ENCODE data around the gene RADIL.

Gene RADIL

DNA sequence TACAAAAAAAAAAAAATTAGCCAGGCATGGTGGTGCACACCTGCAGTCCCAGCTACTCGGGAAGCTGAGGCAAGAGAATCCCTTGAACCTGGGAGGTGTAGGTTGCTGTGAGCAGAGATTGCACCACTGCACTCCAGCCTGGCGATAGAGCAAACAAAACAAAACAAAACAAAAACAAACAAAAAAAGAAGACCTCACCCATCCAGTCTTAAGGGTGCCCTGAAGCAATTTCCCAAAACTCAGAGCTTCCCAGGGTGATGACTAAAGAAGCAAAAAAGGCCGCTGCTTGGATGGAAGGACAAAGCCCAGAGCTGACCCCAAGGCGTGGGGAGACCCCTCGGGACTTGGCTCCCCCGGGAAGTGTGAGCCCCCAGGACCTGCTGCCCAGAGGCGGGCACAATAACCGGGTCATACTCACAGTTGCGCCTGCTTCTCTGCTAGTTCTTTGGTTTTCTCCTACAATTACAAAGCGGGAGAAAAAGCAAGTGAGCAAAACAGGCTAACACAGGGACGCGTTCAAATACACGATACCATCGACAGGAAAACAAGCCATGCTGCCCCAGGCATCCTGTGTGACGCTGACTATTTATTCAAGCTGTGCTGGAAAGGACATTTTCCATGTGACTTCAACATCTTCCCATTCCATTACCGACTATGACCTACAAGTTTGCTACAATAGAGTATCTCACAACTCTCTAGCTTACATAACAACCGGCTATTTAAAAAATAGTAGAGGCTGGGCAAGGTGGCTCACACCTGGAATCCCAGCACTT, 51.6 kb downstream of the RADIL start:
- DNase-seq (ENCODE audit: low spot score), result no peak

DNA sequence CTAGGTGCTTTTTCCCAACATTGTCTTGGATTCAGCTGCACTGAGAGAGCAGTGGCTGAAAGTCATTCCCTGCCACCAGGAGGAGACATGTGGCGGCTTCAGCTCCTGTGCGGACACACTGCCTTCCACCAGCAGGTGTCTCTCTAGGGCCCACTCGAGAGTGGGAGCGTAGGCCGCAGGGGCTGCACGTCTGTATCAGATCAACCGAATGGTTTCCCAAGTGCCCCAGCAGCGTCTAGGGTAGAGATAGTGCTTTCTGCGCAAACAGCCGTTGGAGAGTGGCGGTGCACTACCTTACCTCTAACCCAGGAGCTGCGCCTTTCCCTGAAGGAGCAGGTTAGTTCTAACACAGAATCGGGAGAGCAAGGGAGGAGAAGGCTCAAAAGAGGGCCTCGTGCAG, 53.3 kb downstream of the RADIL start:
- DNase-seq (ENCODE audit: low spot score), result peak; percentile 49

DNA sequence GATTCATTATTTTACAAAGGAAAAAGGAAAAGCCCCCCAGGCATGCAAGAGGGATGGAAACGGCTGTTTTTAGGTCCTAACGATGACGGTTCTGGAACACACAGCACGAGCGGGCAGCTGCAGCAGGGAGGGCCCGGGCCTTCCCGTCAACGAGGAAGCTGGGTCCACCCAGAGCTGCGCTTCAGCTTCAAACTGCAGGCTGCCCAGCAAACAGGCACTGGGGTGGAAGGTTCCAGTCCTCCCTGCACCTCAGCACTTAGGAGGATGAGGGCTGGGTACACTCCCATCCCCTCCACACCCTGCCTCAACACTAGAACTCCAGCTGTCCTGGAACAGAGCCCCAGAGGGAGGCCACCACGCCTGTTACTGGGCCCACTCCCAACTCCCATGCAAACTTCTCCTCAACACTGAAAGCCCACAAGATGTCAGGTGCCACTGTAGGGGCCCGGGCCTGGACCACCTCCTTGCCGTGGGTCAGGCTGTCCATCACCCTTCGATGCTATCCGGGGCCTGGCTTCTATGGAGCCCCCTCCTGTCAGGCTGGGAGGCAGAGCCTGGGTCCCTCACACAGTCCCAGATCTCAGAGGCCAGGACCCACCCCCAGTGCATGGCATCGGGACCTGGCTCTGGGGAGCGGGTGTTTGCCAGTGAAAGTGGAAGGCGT, 54.7 kb downstream of the RADIL start:
- no peak for DNase-seq (ENCODE audit: low spot score)

DNA sequence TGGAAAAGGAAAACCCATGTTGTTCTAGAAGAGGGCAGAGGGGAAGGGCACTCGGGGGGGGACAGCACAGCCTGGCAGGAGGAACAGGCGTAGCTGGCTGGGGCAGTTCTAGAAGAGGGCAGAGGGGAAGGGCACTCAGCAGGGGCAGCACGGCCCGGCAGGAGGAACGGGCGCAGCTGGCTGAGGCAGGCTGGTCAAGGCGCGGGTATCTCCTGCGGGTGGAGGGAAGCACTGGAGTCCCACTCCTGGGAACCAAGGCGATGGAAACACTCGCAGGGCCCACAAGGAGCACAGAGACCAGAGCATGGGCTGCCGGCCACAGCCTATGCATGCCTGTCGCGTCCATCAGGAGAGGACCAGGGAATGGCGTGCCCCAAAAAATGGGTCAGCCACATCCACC, 58.4 kb downstream of the RADIL start:
- DNase-seq (ENCODE audit: low spot score), result no peak

DNA sequence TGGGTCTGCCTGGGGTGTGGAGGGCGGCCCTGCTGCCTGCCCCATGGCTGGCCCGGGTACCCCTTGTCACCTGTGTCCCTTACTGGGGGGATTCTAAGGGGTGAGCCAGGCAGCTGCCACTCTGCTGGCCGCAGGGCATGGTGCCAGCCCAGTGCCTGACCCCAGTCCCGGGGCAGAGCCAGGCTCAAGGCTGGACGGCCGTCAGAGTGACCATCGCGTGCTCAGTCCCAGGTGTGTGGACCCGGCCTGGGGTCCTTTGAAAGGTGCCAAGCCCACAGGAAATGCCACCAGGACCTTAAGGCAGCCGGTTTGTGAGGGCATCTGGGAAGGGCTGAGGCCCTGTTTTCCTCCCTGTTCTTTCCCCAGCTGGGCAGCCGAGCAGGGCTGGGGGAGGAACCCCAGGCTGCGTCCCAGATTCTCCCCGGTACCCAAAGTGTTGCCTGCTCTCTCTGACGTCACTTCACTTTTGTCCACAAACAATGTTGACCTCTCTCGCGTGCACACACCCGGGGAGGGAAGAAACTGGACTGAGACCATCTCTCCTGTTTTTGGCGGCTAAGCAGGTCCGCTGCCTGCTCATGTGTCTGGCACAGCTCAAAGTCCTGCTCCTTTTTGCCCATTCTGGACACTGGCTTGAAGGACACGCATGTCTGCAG, 59.3 kb downstream of the RADIL start:
- DNase-seq (ENCODE audit: low spot score), result no peak

DNA sequence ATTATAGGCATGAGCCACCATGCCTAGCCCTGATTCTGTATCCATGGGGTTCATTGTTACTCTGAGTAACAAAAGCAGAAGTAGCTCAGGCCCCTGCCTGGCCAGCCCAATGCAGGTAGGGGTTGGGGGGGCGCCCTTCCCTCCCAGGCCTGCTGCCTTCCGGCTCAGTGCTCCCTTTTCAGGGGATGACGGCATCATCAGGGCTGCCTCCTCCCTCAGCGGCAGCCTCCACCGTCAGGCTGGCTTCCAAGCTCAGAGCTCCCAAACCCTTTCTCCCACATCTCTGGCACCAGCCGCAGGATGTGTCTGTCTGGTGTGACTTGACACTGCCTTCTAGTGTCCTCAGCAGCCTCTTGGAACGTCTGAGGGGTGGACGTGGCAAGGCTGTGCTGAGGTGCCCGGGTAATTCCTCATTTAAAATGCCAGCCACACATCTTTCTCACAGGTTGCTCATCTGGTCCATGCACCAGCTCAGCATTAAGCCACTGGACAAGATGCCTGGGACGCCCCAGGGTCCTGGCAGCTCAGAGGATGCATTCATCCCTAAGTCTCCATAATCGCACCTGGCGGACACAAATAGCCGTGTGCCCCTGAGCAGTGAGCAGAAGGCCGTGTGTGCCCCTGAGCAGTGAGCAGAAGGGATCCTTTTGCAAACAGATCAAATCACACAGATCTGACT, 59.9 kb downstream of the RADIL start:
- no peak for DNase-seq (ENCODE audit: low spot score)

DNA sequence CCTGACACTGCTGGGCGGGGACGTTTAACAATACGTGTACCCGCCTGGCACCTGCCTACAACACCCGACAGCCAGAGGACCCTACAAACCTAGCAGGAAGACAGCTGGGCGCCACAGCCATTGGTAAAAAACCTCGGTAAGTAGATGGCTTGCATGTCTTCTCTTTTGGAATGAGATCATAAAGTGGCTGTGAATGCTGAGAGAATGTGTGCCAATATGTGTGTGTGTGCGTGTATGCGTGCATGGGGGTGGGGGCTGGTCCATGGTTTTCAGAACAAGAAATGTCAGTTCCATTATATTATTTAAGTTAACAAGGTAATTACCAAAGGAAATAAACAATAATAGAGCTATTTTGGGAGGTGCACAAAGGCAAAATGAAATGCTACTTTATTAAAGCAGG, 60.8 kb downstream of the RADIL start:
- DNase-seq (ENCODE audit: low spot score), result no peak

DNA sequence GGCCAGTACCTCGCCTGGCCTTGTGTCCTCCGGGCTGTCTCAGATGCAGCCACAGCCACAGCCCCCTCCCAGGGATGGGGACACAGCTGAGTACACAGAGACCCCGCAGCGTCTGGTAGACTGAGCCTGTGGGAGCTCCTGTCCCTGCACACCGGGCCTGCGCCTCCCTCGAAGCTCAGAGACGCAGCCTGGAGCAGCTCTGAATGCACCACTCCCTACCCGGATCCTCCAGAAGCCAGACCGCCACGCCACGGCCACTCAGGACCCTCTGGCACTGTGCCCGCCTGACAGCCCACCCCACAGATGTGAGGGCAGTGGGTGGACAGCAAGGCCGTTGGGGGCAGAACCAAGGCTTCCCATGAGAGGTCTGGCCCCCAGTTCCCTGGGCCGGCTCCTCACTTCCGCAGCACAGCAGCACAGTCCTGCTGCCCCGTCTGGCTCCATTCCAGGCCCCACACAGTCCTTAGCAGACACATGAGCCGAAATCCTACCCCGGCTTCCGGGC, 62.5 kb downstream of the RADIL start:
- no peak for DNase-seq (ENCODE audit: low spot score)

DNA sequence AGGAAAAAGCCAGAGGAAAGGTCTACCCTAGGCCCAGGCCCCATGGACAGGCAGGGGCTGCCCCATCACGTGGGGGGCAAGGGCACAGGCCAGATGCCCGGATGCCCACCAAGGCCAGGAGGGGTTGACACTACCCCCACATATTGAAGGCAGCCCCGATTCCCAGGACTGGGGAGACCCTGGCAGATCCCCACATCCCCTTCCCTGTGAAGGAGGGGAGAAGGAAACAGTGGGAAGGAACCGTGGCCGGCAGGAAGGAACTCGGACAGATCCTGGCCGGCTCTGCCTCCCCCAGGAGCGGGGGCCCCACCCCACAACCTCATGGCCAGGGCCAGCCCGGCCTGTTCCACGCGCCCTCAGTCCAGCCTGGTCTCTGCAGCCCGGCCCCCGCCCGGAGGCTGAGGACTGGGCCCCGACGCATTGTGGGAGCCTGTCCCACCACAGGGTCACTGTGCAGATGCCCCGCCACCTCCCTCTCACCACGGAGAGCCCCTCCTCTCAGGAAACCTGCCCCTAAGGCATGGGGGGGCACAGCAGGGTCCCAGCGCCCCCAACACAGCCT, 63.0 kb downstream of the RADIL start:
- no peak for DNase-seq (ENCODE audit: low spot score)

DNA sequence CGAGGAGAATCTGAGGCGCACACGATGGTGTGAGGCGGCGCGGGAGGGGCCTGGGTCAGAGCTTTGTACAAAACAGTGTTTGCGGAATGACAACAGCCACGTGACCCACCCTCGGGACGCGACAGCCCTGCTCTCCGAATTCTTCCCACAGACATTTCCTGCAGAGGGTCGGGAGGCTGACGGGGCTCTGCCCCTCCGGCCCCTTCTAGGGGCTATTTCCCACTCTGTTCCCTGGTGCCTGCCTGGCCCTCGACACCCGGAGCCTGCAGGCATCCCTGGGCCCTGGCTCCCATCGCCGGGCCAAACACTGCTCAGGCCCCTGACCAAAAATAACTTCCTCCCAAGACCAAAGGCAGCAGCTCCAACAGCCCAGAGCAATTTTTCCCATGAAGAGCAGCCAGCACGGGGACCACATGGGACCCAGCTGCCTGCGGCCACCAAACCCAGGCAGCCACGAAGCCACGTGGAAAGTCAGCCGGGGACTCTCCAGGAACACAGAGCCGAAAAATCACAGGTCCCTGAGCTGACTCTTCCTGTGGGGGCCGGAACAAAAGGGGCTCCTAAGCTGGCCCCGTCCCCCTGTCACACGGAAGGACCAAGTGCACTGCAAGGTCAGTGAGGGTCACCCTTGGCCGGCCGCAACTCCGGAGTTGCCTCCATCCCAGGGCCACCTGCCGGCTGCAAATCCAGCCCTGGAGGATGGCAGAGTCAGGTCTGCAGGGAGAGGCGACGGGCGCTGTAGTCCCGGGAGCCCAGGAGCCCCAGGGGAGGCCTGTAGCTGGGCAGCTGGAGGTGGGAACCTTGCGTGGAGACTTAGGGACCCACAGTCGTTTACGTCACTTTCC, 63.7 kb downstream of the RADIL start:
- DNase-seq (ENCODE audit: low spot score), result no peak

DNA sequence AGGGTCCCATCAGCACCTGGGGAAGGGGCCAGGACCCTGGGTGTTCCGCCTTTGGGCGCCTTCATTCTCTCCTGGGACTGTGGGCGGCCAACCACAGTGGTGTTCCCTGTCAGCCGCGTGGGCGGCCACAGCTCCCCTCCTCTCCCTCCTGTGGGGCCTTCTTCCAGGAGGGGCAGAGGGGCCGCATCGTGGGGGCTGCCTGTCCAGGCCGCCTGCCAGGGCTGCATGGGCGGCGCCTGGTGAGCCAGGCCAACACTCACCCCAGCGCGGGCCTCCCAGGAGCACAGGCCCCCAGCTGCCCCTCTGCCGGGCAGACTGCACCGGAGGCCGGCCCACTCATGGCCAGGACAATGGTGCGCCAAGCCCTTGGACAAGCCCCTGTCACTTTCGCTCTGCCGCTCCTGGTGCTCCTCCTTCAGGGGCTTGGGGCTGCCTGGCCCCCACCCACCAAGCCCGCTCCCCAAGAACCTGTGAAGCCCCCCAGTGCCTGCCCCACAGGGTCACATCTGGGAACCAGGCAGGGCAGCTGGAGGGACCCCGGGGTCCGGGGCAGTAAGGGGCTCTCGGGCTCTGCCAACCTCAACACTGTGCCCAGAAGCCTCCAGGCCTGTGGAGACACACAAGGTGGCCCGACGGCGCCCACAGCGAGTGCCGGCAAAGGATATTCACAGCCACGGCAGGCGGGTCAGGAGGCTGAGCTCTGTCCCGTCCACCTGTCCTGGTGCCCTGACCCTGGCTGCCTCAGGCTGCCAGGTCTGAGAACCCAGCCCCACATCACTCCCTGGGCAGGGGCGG, 65.3 kb downstream of the RADIL start:
- no peak for DNase-seq (ENCODE audit: low spot score)

DNA sequence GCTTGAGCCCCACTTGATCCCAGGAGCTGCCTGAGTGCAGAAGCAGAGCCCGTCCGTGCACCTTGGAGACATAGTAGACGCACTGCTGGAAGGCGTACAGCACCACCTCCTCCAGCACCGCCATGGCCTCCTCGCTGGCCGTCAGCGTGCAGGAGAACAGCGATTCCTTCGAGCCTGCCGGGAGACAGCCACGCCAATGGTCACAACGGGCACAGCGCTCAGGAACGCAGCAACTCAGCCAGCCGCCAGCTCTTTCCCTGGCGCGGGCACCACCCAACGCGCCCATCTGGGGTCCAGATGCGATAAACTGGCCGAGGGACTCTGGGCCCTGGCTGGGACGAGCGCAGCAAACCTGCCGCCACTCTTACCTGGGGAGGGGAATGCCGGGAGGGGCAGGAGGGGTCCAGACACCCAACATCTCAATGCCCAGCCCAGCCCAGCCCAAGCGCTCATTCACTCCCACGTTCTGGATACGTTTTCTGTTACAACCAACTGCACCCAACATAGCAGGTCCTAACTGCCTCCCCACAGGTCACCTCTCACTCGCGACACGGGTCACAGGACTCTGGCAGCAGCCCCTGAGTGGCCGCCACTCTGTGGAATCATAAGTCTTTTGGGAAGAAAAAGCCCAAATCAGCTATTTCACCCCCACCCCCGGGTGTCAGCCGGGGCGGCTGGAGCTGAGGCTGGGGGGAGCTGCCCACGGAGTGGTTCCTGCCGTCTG, 66.2 kb downstream of the RADIL start:
- DNase-seq (ENCODE audit: low spot score), result no peak

DNA sequence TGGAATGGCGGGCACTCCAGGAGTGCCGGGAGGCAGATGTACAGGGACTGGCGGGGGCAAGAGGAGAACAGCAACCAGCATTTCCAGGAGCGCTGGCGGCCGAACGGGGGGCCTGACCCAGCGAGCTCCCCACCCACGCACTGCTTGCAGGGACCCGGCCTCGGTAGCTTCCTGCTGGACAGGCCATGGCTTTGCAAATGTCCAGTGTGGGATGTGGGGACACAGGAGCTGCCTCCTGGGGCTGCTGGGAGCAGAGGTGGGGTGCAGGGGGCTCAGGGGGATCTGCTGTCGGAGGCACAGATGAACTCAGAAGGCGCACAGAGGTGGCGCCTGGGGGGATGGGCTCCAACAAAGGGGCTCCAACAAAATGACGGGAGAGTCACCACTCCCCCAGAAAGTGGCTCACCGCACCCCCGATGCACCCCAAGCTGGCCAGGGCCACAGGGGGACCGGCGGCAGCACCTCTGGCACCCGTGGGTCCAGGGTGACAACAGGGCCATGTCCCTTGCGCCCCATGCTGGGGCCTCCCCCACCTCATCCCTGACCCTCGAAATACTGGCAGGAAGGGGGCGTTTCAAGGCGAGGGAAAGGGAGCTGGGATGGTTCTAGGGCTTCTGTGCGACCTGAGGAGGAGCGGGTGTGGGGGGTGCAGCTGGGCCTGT, 67.0 kb downstream of the RADIL start:
- DNase-seq (ENCODE audit: low spot score), result no peak

DNA sequence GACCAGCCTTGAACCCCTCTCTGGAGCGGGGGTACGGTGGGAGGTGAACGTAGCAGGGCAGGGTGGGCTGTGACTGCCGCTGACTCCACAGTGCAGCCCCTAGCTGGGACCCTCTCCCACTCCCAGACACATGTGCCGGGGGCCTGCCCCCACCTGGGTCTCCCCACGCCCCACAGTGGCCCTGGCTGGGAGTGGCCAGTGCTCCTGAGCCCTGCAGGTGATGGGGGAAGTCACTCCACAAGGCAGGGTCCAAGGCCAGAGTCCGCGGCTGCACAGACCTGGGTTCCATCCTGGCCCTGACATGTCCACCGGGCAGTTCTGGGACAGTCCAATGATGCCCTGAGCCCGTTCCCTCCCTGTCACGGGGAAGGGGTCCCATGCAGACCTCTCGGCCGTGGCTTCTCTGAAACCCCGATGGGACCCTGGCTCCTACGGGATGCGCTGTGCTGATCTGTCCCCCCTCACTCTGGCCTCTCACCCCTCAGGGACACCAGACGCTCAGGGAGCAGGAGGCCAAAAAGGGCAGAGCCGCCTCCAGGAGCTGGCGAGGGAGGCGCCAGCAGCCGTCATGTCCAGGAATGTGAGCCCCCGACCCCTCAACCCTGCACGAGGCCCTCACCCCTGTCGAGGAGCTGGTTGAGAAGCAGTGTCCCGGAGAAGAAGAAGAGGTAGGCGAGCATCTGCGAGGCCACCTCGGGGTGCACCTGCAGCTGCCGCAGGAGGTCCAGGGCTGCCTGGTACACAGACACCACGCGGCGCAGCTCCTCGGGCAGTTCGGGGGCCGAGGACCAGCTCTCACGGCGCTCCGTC, 67.7 kb downstream of the RADIL start:
- no peak for DNase-seq (ENCODE audit: low spot score)

DNA sequence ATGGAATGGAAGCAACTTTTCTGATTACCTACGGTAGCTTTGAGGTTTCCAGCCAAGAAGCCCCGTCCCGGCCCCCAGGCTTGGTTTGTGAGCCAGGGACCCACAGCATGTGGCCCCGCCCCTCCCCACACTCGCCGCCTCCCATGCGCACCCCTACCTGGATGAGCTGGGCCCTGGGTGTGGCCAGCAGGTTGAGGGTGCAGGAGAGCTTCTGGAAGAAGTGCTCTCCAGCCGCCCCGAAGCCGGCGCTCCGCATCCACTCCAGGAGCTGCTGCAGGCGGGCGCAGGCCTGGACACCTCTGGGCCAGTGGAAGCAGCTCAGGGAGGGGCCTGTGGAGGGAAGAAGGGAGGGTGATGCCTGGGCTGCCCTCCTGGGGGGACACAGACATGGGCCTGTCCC, 68.4 kb downstream of the RADIL start:
- no peak for DNase-seq (ENCODE audit: low spot score)

DNA sequence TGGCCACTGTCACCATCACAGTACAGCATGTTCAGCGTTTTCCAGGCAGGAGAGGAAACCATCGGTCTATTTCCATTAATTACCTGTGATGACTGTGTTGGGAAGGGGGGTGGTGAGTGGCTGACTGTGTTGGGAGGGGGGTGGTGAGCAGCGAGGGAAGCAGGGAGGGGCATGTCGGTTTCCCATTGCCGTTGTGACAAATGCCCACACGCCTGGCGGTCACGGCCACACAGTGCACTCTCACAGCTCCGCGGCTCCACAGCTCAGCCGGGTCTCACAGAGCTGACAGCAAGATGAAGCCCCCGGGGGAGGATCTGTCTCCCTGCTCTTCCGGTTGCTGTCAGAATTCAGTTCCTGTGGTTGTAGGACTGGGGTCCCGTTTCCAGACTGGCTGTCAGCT, 69.1 kb downstream of the RADIL start:
- no peak for DNase-seq (ENCODE audit: low spot score)

DNA sequence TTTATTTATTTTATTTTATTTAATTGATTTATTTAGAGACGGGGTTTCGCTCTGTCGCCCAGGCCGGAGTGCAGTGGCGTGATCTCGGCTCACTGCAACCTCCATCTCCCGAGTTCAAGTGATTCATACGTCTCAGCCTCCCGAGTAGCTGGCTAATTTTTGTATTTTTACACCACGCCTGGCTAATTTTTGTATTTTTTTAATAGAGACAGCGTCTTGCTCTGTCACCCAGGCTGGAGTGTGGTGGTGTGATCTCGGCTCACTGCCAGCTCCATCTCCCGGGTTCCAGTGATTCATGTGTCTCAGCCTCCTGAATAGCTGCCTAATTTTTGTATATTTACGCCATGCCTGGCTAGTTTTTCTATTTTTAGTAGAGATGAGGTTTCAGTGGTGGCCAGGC, 73.8 kb downstream of the RADIL start:
- no peak for DNase-seq (ENCODE audit: low spot score)

DNA sequence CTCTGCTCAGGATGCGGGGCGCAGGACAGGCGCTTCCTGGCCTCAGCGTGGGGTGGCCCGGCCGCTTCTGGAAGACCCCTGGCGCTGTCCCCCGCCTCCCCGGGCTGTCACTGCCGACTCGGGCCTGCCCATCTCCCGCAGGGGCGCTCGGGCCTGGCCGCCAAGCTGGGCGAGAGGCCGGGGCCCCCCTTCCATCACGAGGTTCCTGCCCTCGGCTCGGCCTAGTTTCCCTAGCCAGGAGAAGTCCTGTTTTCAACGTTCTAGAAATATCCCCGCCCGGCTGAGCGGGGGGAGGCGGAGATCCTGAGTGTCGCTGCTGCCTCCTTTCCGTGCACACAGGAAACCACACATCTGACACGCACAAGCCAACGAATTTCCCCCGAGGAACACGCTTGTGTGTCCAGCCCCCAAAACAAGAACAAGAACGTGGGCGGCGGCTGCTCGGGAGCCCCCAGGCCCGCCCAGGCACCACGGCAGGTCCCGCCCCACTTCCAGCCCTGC, 74.4 kb downstream of the RADIL start:
- DNase-seq (ENCODE audit: low spot score), result peak; percentile 12

Data from CD4-positive, alpha-beta T cell treated with Interleukin-2 at 100 ng/mL for 4 hours (primary cell).